NB4 (cell line): ENCODE results near the gene POLR2F.

ENCODE experiments used
- DNase-seq: peaks from one replicate; pipeline ENCODE4 v3.0.0; 2010; ENCODE audit warnings: low read depth
- H3K4me3 ChIP-seq: one replicate; pipeline ENCODE4 v1.5.1; 2011; ENCODE audit warnings: mild to moderate bottlenecking, low read depth, low read length, moderate library complexity
- CTCF ChIP-seq: IDR thresholded peaks from one replicate; pipeline ENCODE4 v1.5.1; 2012; ENCODE audit warnings: low read depth, low read length
- MYC ChIP-seq: IDR thresholded peaks from 2 replicates; pipeline ENCODE4 v1.6.1; 2011; ENCODE audit warnings: low read depth, low read length
- POLR2A ChIP-seq: IDR thresholded peaks from 2 replicates; pipeline ENCODE4 v1.6.1; 2011; ENCODE audit warnings: mild to moderate bottlenecking; ENCODE audit not compliant: insufficient read length; ENCODE audit errors: extremely low read depth
- TF ChIP-seq, protein P1 (sequence below): IDR thresholded peaks from 2 replicates; pipeline ENCODE4 v1.6.1; 2011; ENCODE audit warnings: low read depth, low read length

The POLR2F gene

DNA sequence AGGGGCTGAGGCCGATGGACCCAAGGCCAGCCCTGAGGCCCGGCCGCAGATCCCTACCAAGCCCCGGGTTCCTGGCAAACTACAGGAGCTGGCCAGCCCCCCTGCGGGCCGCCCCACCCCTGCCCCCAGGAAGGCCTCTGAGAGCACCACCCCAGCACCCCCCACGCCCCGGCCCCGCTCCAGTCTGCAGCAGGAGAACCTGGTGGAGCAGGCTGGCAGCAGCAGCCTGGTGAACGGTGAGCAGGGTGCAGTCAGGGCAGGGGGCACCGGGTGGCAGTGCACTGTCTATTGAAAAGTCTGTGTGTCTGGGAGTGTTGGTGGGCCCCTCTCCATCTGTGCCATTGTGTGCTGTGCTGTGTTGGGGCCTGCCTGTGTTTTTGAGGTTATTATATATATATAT lies 31.3 kb upstream of the POLR2F start:
- H3K4me3 ChIP-seq: no peak overlapping the region
- no peak for DNase-seq
- TF ChIP-seq POLR2A: no peak
- TF ChIP-seq, protein P1, sequence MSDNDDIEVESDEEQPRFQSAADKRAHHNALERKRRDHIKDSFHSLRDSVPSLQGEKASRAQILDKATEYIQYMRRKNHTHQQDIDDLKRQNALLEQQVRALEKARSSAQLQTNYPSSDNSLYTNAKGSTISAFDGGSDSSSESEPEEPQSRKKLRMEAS: no peak
- TF ChIP-seq CTCF: no peak
- TF ChIP-seq MYC: no peak

- TF ChIP-seq POLR2A (no peak), CTCF (no peak), MYC (no peak)
- TF ChIP-seq, protein P1: no peak
- H3K4me3 ChIP-seq: no peak overlapping the region
- no peak for DNase-seq
Measured at GRCh38 chr22:37923927-37924326, 29.6 kb upstream of the POLR2F start.

- TF ChIP-seq MYC: no peak
- TF ChIP-seq POLR2A: no peak
- TF ChIP-seq, protein P1: no peak
- no peak for TF ChIP-seq CTCF
Measured at GRCh38 chr22:37924386-37925065, 29.0 kb upstream of the POLR2F start.

DNA sequence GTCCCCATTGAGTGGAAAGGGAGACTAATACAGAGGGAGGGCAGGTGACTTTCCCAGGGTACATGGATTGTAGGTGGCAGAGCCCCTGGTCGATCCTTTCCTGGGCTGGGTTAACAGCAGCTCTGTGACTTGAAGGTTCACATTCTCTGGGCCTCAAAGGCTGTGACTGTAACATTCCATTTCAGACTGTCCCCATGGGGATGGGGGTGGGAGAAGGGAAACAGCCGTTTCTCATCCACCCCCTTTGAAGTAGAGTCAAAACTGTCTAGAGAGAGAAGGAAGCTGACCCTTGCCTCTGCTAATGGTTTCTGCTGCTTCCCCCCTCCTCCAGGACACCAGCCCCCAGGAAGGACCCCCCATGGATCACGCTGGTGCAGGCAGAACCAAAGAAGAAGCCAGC lies 28.2 kb upstream of the POLR2F start:
- no peak overlapping the region for H3K4me3 ChIP-seq
- TF ChIP-seq POLR2A (no peak), MYC (no peak), CTCF (no peak)
- TF ChIP-seq, protein P1: no peak
- DNase-seq: no peak

More at GRCh38 chr22:37924386-37925065, 29.0 kb upstream of the POLR2F start:
- DNase-seq: no peak
- H3K4me3 ChIP-seq: no peak overlapping the region

DNA sequence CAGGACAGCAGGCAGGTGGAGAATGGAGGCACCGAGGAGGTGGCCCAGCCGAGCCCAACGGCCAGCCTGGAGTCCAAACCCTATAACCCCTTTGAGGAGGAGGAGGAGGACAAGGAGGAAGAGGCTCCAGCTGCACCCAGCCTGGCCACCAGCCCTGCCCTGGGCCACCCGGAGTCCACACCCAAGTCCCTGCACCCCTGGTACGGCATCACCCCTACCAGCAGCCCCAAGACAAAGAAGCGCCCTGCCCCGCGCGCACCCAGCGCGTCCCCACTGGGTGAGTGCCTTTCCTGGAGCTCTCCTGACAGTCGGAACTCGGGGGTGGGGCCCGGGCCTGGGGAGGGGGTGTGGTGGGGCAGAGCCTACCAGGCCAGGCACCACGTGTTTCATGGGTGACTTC lies 27.7 kb upstream of the POLR2F start:
- H3K4me3 ChIP-seq: no peak overlapping the region
- no peak for TF ChIP-seq CTCF
- TF ChIP-seq, protein P1: no peak
- TF ChIP-seq POLR2A: no peak
- no peak for TF ChIP-seq MYC
- no peak for DNase-seq

- no peak overlapping the region for H3K4me3 ChIP-seq
- no peak for DNase-seq
- TF ChIP-seq, protein P1: no peak
- TF ChIP-seq MYC (no peak), POLR2A (no peak), CTCF (no peak)
Measured at GRCh38 chr22:37926358-37926757, 27.1 kb upstream of the POLR2F start.
